Activated T-cell treated with anti-CD3 and anti-CD28 coated beads for 4 hours (primary cell): ENCODE measurements around the gene SEC24A.
"Not testable (repeated sequence)": the region's sequence is repeated elsewhere in the genome, so short reads cannot be mapped to it uniquely, and the experiment has no call there.

Experiments used
- DNase-seq: peaks from one replicate; pipeline ENCODE4 v3.0.0-alpha.2; 2020

The SEC24A gene

DNA sequence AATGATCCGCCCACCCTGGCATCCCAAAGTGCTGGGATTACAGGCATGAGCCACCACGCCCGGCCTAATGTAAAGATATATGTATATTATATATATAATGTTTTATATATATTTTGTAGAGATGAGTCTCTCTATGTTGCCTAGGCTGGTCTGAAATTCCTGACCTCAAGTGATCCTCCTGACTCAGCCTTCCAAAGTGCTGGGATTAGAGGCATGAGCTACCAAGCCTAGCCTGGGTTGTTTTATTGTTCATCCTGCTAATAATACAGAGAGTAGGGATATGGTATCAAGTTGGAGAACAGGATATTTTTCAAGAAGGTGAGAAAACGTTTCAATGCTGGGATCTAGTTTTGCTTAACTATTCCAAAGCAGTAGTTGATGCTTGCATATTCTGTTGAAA lies 2.9 kb downstream of the SEC24A start:
- no peak for DNase-seq

DNA sequence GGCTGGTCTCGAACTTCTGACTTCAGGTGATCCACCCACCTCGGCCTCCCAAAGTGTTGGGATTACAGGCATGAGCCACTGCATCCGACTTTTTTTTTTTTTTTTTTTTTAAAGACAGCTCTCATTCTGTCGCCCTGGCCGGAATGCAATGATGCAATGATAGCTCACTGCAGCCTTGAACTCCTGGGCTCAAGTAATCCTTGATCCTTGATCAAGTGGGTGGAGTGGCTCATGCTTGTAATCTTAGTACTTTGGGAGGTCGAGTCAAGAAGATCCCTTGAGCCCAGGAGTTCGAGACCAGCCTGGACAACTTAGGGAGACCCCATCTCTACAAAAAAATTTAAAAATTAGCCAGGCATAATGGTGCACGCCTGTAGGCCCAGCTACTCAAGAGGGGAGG lies 8.1 kb downstream of the SEC24A start:
- no peak for DNase-seq

DNA sequence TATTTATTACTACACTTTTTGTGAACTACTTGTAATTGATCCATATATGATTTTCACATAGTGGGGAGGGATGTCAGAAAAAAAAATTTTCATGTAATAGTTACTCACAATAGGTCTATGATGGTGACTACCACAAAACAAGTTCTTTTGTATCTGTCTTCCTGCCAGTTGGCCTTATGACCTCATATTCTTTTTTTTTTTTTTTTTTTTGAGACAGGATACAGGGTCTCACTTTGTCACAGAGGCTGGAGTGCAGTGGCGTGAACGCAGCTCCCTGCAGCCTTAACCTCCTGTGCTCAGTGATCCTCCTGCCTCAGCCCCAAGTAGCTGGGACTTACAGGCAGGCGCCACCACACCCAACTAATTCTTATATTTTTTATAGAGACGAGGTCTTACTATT lies 10.9 kb downstream of the SEC24A start:
- no peak for DNase-seq

DNA sequence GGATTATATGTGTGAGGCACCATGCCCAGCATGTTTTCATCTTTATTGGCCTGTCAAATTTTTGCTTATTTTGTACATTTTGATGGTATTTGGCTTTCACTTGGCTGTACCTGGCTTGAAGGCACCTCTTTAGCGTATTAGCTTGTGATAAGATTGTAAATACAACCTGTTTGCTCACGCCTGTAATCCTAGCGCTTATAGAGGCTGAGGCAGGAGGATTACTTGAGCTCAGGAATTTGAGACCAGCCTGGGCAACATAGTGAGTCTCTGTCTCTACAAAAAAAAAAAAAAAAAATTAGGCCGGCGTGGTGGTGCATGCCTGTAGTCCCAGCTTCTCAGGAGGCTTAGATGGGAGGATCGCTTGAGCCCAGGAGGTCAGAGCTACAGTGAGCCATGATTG lies 11.3 kb downstream of the SEC24A start:
- DNase-seq, result no peak

DNA sequence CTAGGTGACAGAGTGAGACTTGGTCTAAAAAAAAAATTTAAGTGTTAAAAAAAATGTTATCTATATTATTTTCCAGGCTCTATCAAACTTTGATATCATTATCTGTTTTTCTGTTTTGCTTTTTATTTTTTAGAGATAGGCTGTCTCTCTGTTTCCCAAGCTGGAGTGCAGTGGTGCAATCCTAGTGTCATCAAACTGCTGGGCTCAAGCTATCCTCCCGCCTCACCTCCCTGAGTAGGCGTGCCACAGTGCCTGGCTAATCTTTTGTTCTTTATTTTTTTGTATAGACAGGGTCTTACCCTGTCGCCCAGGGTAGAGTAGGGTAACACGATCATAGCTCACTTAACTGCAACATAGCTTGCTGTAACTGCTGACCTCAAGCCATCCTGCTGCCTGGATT lies 14.4 kb downstream of the SEC24A start:
- no peak for DNase-seq

DNA sequence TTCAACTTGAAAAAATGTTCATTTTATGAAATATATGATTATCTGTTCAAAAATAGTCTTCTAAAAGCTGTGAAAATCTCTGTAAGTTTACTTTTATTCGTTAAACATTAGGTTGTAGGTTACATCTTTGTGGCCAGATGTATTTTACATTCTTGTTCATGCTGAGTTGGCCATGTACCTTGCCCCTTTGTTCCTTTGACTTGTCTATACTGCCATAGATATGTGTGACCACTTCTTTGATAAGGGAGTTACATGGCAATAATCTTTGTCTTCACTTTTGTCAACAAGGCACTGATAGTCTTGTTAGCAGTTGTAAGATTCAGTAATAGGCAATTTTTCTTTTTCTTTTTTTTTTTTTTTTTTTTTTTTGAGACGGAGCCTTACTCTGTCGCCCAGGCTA lies 15.9 kb downstream of the SEC24A start:
- no peak for DNase-seq

DNA sequence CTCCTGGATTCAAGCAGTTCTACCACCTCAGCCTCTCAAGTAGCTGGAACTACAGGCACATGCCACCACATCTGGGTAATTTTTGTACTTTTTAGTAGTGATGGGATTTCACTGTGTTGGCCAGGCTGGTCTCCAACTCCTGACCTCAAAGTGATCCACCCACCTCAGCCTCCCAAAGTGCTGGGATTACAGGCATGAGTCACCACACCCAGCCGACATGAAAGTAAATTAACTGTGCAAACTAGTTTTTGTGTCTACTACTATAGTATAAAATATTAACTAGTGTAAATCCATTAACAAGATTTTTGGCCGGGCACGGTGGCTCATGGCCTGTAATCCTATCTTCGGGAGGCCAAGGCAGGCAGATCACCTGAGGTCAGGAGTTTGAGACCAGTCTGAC lies 25.0 kb downstream of the SEC24A start:
- DNase-seq, result not testable (repeated sequence)

DNA sequence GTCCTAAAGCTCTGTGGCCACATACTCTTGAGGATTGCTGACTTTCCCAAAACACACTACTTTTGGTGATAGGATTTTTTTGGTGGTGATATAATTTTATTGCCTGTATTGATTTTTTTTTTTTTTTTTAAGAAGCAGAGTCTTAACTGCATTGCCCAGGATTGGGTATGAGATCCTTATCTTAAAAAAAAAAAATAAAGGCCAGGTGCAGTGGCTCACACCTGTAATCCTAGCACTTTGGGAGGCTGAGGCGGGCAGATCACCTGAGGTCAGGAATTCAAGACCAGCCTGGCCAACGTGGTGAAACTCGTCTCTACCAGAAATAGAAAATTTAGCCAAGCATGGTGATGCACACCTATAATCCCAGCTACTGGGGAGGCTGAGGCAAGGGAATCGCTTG lies 28.8 kb downstream of the SEC24A start:
- DNase-seq, result not testable (repeated sequence)

DNA sequence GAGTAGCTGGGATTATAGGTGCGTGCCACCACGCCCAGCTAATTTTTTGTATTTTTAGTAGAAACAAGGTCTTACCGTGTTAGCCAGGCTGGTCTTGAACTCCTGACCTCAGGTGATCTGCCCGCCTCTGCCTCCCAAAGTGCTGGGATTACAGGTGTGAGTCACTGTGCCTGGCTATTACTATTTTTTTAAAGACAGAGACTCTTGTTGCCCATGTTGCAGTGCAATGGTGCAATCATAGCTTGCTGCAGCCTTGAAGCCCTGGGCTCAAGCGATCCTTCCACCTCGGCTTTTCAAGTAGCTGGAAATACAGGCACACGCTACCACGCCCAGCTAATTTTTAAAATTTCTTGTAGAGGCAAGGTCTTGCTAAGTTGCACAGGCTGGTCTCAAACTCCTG lies 41.6 kb downstream of the SEC24A start:
- DNase-seq, result not testable (repeated sequence)

DNA sequence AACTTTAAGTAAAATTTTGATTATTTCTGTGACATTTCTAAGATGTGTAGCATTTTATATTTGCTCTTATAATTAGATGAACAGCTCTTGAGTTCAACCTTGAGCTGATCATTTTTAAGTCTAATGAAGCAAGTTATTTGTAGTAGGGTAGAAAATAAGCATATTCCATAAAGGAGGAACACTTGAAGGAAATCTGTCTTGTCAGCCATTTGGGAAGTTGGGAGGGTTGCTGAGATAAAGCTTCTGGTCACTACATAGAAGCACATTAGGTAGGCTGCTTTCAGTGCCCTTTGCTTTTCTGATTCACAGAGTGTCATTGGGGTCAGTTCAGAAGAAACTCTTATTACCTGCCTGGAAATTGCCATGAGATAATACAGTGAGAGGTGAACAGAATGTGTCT lies 44.1 kb downstream of the SEC24A start:
- no peak for DNase-seq

DNA sequence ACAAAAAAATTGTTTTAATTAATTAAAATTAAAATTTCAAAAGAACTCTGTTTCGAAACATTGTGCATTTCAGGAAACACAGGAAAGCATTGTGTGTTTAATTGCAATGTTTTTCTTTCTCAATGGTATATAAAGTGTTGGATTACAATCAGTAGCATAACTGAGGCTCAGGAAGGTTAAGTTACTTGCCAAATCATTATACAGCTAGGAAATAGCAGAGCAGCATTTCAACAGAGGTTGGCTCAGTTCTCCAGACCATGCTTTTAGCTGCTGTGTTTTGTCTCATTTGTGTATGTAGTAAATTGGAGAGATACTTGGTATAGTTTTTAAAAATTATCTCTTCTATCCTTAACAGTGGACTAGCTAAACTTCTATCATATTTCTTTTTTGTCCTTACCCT lies 59.7 kb downstream of the SEC24A start:
- no peak for DNase-seq

DNA sequence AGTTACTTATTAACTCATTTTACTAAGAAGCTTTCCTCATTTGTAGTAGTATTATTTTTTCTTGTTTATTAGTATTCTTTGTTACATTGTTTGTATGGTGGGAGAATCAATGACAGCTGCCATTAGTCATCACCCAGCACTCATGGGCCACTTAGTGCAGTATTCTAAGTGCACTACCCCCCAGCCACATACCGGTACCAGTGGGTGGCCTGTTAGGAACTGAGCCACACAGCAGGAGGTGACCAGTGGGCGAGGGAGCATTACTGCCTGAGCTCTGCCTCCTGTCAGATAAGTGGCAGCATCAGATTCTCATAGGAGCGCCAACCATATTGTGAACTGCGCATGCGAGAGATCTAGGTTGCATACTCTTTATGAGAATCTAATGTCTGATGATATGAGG lies 65.5 kb downstream of the SEC24A start:
- DNase-seq, result no peak

DNA sequence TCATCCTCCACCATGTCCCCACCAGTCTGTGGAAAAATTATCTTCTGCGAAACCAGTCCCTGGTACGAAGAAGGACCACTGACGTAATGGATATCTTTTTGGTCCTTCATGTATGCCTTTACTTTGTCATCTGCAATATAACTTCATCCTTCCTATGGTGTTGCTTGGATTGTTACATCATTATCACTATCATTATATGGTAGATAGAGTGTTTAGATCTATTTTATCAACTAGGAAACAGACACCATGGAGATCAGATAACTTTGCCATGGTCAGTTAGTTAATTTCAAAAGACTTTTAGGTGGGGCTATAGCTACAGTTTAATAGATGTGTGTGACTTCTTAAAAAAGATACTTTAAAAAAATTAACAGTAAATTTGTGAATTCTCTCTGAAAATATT lies 66.0 kb downstream of the SEC24A start:
- DNase-seq, result no peak

DNA sequence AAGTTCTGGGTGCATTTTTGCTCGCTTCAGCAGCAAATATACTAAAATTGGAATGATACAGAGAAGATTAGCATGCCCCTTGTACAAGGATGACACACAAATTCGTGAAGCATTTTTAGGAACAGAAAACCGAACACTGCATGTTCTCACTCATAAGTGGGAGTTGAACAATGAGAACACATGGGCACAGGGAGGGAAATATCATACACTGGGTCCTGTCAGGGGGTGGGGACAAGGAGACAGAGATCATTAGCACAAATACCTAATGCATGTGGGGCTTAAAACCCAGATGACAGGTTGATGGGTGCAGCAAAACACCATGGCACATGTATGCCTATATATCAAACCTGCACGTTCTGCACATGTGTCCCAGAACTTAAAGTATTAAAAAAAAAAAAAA lies 66.9 kb downstream of the SEC24A start:
- not testable (repeated sequence) for DNase-seq

DNA sequence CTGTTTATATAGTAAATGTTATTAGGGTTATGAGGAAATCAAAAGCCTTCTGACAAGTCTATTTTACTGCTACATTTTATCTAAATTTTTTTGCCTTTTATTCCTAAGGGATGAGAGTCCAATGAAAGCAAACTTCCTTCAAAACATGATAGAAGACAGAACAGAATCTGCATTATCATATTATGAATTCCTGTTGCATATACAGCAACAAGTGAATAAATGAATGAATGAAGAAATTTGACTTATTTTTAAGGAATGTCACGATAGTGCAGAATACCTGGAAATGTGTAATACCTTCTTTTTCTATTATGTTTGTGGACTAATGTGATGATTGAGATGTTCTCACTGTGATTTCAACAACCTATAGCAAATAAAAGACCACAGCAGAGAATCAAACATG lies 76.3 kb downstream of the SEC24A start:
- DNase-seq, result no peak

DNA sequence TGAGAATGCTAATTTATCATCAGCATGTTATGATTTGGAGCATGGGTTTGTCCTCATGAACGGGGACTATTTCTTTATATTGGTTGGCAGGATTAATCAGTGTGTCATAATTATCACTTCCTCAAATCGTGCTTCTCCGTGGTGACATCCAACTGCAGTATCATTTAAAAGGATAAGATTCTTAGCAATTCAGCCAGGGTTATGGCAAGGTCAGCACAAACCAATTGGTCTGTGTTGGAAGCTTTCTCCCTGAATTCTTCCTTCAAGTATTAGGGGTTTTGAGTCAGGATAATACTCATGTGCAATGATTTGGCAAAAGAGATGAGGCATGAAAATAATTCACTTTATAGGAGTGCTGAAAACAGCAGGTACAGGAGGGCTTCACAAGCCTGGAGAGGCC lies 84.2 kb downstream of the SEC24A start:
- DNase-seq, result no peak

DNA sequence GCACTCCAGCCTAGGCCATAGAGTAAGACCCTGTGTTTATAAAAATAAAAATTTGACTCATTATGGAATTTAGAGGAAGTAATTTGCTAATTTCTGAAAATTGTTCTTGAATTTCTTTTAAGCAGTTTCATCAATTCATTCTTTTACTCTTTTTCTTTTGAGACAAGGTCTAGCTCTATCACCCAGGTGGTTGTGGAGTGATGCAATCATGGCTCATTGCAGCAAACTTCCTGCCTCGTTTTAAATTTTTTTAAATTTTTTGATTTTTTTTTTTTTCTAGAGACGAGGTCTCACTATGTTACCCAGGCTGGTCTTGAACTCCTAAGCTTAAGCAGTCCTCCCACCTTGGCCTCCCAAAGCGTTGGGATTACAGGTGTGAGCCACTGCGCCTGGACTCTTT lies 86.7 kb downstream of the SEC24A start:
- no peak for DNase-seq

DNA sequence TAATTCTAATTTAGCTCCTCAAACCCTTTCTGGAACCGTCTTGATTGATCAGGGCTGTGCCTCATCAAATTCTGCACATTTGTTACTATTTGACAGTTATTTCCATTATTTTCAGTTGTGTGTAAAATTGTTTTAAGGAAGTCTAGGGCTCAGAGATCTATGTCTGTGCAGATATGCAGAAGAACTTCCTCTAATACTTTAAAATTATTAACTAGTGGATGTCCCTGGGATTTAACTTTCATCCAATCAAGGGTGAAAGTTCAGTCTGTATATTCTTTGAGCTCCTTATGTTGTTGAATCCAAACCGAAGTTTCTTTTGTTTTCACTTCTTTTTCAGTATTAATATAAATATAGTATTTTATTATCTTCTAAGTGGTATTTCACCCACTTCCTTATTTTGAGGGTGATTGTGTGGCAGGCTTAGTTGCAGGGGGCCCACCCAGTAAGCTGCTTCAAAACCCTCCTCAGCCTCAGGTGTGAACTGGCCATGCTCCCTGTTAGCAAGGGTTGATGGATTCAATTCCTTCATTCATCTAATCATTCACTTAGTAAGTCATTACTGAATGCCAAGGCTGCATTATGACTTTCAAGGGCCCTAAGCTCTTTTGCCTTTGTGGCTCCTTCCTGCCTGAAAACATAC lies 87.7 kb downstream of the SEC24A start:
- DNase-seq, result no peak

DNA sequence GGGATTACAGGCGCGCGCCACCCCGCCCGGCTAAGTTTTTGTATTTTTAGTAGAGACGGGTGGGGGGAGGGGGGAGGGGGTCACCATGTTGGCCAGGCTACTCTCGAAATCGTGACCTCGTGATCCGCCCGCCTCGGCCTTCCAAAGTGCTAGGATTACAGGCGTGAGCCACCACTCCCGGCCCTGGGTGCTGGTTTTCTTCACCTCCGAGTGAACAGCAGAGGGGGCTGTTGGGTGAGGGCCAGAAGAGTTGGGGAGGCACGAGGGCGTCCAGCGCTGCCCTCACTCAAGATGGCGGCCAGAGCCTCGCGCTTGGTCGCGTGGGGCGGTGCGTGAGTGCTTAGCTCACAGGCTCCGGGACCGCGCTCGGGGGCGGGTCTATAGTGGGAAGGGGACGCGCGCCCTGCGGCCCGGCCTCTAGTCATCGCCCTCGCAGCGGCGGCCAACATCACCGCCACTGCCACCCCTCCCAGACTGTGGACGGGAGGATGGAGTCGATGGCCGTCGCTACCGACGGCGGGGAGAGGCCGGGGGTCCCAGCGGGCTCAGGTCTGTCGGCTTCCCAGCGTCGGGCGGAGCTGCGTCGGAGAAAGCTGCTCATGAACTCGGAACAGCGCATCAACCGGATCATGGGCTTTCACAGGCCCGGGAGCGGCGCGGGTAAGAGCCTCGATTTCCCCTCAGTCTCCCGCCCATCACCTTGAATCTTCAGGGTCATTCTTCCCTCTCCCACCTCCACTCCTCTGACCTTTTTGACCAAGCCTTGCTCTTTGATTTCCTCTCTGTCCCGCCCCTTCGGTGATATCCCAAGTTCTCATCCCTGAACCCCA lies 89.8 kb downstream of the SEC24A start, which contains the start of gene CAMLG:
Gene CAMLG, plus strand, starts transcription at position 416 of the 830 bp plus-strand sequence. Its CDS starts 73 bp downstream, at position 489.
- peak; percentile 96 for DNase-seq

DNA sequence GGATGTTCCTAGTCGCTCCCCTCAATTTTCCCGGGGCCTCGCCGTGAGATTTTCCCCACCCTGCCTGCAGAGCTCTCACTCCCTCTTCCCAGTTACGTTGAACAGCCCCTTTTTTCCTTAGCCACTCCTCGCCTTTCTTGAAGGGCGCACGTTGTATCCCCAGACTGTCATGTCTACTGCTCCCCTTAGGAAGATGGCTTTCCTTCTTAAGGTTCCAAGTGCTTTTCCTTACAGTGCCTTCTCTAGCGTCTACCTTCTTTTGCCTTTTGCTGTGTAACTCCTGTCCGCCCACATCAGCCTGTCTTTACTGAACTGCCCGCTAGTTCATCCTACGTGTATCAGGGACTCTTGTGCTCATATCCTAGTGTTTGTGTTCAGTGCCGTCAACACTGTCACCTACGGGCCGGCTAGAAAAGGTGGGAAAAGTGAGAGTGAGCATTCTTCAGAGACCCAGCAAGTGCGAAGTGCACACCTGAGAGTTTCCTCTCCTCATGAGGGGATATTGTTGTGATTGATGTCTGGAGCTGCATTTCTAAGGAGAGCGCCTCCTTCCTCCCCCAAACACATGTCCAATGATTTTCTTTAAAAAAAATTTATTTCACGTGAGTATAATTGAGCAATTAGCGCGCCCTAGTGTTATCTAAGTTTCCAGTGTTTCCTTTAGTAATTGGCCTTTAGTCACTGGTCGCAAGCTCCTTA lies 90.5 kb downstream of the SEC24A start:
- peak; percentile 16 for DNase-seq

DNA sequence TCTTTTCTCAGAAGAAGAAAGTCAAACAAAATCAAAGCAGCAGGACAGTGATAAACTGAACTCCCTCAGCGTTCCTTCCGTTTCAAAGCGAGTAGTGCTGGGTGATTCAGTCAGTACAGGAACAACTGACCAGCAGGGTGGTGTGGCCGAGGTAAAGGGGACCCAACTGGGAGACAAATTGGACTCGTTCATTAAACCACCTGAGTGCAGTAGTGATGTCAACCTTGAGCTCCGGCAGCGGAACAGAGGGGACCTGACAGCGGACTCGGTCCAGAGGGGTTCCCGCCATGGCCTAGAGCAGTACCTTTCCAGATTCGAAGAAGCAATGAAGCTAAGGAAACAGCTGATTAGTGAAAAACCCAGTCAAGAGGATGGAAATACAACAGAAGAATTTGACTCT lies 92.5 kb downstream of the SEC24A start:
- DNase-seq, result no peak

DNA sequence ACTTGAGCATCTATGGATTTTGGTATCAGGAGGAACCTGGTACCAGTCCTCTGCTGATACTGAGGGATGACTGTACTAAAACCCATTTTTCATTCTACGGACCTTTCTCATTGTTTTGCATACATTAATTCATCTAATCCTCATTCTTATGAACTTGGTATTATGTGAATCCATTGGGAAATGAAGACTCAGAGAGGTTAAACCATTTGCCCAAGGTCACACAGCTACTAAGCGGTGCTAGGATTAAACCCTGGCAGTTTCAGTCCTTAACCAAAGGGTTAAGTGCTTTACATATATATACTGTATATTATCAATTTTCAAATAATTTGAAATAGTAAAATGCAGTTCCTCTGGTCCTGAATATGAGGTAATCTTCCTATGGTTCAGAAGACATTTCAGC lies 93.5 kb downstream of the SEC24A start:
- DNase-seq, result no peak

DNA sequence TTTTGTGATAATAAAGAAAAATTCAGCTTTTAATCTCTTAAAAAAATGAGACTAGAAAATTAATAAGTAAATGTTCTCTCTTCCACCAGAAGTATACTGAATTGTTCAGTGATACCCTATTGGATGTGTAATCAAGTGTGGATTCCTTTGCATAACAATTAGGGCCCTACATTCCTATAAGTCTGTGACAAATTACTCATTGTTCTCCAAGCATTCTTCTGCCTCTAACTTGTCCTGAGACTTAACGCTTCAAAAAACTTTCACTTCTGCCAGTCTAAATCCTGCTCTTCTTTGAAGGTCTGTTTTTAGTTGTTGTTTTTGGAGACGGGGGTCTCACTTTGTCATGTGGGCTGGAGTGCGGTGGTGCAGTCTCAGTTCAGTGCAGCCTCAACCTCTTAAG lies 100.8 kb downstream of the SEC24A start:
- DNase-seq, result no peak

DNA sequence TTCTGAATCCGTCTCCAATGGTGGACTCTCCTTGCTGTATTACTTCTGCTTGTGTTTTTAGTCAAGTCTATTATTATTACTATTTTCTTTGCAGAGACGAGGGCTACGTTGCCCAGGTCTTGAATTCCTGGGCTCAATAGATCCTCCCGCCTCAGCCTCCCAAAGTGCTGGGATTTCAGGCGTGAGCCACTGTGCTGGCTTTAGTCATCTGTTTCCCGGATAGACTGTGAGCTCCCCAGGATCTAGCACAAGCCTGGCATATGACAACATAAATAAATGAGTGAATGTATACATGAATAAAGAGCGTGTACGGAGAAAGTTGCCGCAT lies 109.6 kb downstream of the SEC24A start:
- no peak for DNase-seq
